Parathyroid adenoma (tissue), 2 donors: ENCODE results near the gene C3orf38.
"Not testable (repeated sequence)": the region's sequence is repeated elsewhere in the genome, so short reads cannot be mapped to it uniquely, and the experiment has no call there.

Source experiments
- H2AFZ ChIP-seq: fragments of 300-600 bp; sonication (generic); one replicate; pipeline ENCODE4 v1.7.0; 2017; ENCODE audit warnings: antibody characterized with exemption, mild to moderate bottlenecking
- H3K27ac ChIP-seq: fragments of 300-600 bp; sonication (generic); one replicate; pipeline ENCODE4 v1.7.0; 2017
- H3K27me3 ChIP-seq: fragments of 300-600 bp; sonication (generic); one replicate; pipeline ENCODE4 v1.7.0; 2017; ENCODE audit warnings: low read length; ENCODE audit not compliant: control insufficient read depth, insufficient read depth
- H3K36me3 ChIP-seq: fragments of 300-600 bp; sonication (generic); one replicate; pipeline ENCODE4 v1.7.0; 2017; ENCODE audit warnings: low read length; ENCODE audit not compliant: control insufficient read depth, insufficient read depth
- H3K4me1 ChIP-seq: fragments of 300-600 bp; sonication (generic); one replicate; pipeline ENCODE4 v1.7.0; 2017; ENCODE audit warnings: control low read depth
- H3K4me2 ChIP-seq: fragments of 300-600 bp; sonication (generic); one replicate; pipeline ENCODE4 v1.7.0; 2017; ENCODE audit warnings: low read length
- H3K4me3 ChIP-seq: fragments of 300-600 bp; sonication (generic); one replicate; pipeline ENCODE4 v1.7.0; 2017; ENCODE audit warnings: low read depth, low read length
- H3K79me2 ChIP-seq: fragments of 300-600 bp; sonication (generic); one replicate; pipeline ENCODE4 v1.7.0; 2017; ENCODE audit warnings: control low read depth
- H3K9ac ChIP-seq: fragments of 300-600 bp; sonication (generic); one replicate; pipeline ENCODE4 v1.7.0; 2017; ENCODE audit warnings: mild to moderate bottlenecking
- H3K9me3 ChIP-seq: fragments of 300-600 bp; sonication (generic); one replicate; pipeline ENCODE4 v1.7.0; 2017; ENCODE audit warnings: low read length; ENCODE audit not compliant: control insufficient read depth
- CTCF ChIP-seq: fragments of 300-600 bp; sonication (generic); IDR thresholded peaks from one replicate; pipeline ENCODE4 v1.7.0; 2017; ENCODE audit warnings: antibody characterized with exemption, mild to moderate bottlenecking
- donor health status: primary hyperparathyroidism.

C3orf38 gene

GRCh38 chr3:88167704-88168103 is 17.9 kb downstream of the C3orf38 start:
- Histone ChIP-seq H3K4me3 (no peak overlapping the region), H3K9ac (no peak overlapping the region), H3K79me2 (no peaks in the 10 kb centered on the region), H3K27ac (no peak overlapping the region), H3K36me3 (no peaks in the 10 kb centered on the region), H3K9me3 (no peaks in the 10 kb centered on the region), H3K27me3 (no peaks in the 10 kb centered on the region), H3K4me2 (no peak overlapping the region), H2AFZ (no peak overlapping the region), H3K4me1 (no peaks in the 10 kb centered on the region)
- no peak for TF ChIP-seq CTCF

DNA sequence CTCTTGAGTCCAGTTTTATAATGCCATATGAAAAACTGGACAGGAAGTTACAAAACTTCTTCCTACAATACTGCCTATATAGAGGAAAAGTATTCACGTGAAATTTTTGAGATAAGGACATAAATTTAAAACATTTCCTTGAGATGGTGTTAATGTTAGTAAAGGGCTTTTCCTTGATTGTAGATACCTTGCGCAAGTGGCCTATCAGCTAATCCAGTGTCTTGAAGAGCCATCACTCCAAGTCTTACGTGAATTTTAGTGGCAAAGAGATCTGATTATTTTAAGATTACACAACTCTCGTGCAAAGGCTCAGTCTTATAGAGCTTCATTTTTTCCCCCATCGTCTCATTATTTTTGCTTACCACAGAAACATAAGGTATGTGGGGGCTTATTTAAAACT is 18.4 kb downstream of the C3orf38 start:
- H3K4me1 ChIP-seq = no peaks in the 10 kb centered on the region
- H2AFZ ChIP-seq = no peak overlapping the region
- H3K9ac ChIP-seq = no peak overlapping the region
- no peak overlapping the region for H3K4me3 ChIP-seq
- no peaks in the 10 kb centered on the region for H3K27me3 ChIP-seq
- H3K36me3 ChIP-seq = no peaks in the 10 kb centered on the region
- H3K4me2 ChIP-seq = no peak overlapping the region
- no peaks in the 10 kb centered on the region for H3K9me3 ChIP-seq
- no peaks in the 10 kb centered on the region for H3K79me2 ChIP-seq
- TF ChIP-seq CTCF = no peak
- H3K27ac ChIP-seq = no peak overlapping the region

GRCh38 chr3:88180398-88180999 is 30.7 kb downstream of the C3orf38 start:
- no peaks in the 10 kb centered on the region for H3K4me1 ChIP-seq
- H3K27ac ChIP-seq = no peak overlapping the region
- H3K27me3 ChIP-seq = no peaks in the 10 kb centered on the region
- no peak overlapping the region for H3K9ac ChIP-seq
- peak; percentile 19 for TF ChIP-seq CTCF
- H2AFZ ChIP-seq = no peak overlapping the region
- H3K4me2 ChIP-seq = no peak overlapping the region
- H3K79me2 ChIP-seq = no peaks in the 10 kb centered on the region
- H3K9me3 ChIP-seq = no peaks in the 10 kb centered on the region
- H3K36me3 ChIP-seq = no peaks in the 10 kb centered on the region
- H3K4me3 ChIP-seq = no peak overlapping the region

DNA sequence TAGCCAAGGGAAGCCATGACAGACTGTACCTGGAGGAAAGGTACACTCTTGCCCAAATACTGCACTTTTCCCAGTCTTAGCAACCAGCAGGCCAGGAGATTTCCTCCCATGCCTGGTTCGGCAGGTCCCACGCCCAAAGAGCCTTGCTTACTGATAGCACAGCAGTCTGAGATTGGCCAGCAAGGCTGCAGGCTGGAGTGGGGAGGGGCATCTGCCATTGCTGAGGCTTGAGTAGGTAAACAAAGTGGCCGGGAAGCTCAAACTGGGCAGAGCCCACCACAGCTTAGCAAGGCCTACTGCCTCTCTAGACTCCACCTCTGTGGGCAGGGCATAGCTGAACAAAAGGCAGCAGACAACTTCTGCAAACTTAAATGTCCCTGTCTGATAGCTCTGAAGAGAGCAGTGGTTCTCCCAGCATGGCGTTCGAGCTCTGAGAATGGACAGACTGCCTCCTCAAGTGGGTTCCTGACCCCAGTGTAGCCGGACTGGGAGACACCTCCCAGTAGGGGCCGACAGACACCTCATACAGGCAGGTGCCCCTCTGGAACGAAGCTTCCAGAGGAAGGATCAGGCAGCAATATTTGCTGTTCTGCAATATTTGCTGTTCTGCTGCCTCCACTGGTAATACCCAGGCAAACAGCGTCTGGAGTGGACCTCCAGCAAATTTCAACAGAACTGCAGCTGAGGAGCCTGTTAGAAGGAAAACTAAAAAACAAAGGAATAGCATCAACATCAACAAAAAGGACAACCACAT is 32.6 kb downstream of the C3orf38 start:
- H3K4me2 ChIP-seq, H3K4me3 ChIP-seq, H3K27me3 ChIP-seq, H3K9me3 ChIP-seq, H3K79me2 ChIP-seq, H3K9ac ChIP-seq, H3K27ac ChIP-seq, H3K4me1 ChIP-seq, H2AFZ ChIP-seq, H3K36me3 ChIP-seq: not testable (repeated sequence)

DNA sequence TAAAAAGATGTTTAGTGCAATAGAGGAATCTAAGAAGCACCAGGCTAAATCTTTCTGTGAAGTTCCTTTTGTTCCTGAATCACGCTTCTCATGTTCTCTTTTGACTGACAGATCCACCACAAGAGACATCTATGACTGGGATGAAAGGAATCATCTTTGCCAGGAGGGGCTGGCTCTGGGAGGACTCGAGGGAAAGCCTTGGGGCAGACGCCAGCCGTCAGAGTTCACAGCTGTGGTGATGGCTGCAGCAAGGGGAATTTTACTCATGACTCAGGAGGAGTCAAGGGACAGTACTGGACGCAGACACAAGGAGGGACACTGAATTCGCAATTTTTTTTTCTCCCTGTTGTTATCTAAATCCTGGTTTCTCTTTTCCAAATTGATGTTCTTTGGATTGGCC is 38.7 kb downstream of the C3orf38 start:
- H2AFZ ChIP-seq = no peak overlapping the region
- no peaks in the 10 kb centered on the region for H3K36me3 ChIP-seq
- no peaks in the 10 kb centered on the region for H3K79me2 ChIP-seq
- TF ChIP-seq CTCF = no peak
- H3K4me3 ChIP-seq = no peak overlapping the region
- no peak overlapping the region for H3K27ac ChIP-seq
- H3K9me3 ChIP-seq = no peaks in the 10 kb centered on the region
- H3K9ac ChIP-seq = no peak overlapping the region
- no peaks in the 10 kb centered on the region for H3K27me3 ChIP-seq
- H3K4me1 ChIP-seq = no peaks in the 10 kb centered on the region
- no peak overlapping the region for H3K4me2 ChIP-seq
